NCI-H2196 treated with DMSO at 0.1 percent for 48 hours (cell line): ENCODE measurements around the gene TSC22D1.

Experiments used
- DNase-seq: peaks from one replicate; lab custom pipeline; 2025; ENCODE audit not compliant: unreplicated experiment; lab: John Stamatoyannopoulos, UW

The TSC22D1 gene

DNA sequence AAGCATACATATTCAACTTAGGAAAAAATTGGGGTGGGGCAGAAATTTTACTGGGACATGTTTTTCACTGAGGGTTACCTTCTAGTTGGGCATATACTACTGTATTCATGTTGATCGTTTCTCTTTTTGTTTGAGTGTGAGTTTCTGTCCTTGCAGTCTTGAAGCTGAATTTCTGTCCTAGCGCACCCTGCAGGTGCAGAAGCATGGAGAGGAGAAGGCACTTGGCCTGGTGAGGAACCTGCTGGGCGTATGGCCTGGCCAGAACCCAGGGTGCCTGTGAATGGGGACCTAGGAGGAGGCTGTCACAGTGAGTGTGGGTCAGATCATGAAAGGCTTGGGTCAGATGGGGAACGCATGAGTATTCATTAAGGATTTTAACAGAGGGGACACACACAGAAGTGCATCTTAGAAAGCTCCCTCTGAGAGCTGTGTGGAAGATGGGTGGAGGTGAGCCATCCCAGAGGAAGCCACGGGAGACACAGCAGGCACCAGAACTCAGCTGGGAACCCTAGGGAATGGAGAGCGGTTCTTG is 165.7 kb downstream of the TSC22D1 start:
- DNase-seq = no peak

DNA sequence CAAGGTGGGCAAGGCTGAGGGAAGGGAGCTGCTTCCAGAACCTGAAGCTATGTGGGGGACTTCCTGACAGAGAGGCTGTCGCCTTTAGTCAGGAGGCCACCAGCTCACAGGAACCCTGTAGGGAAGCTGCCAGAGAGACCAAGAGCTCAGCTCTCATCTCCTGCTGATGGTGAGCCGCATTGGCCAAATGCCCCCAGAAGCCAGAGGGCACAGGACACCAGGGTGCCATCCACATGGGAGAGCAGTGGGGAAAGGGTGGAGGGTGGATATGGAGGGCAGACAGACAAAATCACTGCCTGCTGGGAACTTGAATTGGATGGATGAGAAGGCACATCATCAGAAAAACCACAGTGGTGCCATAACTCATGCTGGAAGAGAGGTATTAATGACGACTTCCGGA is 166.5 kb downstream of the TSC22D1 start:
- DNase-seq = no peak

DNA sequence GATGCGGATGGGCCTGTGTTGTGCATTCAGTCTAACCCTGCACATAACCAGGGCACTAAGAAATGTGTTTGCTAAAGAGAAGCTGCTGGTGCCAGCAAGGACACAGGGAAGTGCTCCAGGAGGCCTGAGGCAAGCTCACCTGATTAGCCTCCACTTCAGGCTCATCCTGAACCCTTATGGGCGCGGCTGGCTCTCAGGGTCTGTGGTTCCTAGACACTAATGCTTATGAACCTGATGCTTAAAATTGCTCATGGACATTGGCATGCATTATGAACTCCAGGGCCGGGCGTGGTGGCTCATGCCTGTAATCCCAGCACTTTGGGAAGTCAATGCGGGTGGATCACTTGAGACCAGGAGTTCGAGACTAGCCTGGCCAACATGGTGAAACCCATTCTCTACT is 168.2 kb downstream of the TSC22D1 start:
- no peak for DNase-seq

DNA sequence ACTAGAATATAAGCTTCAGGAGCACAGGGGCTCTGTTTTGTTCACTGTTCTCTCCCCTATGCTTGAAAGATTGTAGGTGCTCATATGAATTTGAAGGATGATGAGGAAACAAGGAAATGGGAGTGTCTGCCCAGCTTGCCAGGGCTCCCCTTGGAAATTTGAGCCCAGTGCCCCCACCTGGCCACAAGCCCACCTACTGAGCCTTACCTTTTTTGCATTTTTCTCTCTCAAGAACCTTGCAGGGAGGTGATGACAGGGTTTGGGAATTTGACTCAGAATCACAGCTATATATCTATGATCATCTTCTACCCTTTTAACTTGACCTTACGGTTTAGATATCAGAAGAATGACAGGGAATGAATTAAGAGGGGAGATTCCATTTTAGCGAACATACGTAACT is 168.8 kb downstream of the TSC22D1 start:
- DNase-seq = no peak

DNA sequence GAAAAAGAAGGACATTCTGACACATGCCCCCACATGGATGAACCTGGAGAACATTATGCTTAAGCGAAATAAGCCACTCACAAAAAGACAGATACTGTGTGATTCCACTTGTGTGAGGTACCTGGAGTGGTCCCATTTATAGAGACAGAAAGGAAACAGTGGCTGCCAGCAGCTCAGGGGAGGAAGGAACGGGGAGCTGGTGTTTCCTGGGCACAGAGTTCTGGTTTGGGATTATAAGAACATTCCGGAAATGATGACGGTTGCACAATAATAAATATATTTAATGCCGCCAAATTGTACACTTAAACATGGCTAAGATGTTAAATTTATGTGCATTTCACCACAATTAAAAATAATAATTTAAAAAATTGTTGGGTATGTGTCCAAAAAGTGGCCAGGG is 169.5 kb downstream of the TSC22D1 start:
- no peak for DNase-seq

DNA sequence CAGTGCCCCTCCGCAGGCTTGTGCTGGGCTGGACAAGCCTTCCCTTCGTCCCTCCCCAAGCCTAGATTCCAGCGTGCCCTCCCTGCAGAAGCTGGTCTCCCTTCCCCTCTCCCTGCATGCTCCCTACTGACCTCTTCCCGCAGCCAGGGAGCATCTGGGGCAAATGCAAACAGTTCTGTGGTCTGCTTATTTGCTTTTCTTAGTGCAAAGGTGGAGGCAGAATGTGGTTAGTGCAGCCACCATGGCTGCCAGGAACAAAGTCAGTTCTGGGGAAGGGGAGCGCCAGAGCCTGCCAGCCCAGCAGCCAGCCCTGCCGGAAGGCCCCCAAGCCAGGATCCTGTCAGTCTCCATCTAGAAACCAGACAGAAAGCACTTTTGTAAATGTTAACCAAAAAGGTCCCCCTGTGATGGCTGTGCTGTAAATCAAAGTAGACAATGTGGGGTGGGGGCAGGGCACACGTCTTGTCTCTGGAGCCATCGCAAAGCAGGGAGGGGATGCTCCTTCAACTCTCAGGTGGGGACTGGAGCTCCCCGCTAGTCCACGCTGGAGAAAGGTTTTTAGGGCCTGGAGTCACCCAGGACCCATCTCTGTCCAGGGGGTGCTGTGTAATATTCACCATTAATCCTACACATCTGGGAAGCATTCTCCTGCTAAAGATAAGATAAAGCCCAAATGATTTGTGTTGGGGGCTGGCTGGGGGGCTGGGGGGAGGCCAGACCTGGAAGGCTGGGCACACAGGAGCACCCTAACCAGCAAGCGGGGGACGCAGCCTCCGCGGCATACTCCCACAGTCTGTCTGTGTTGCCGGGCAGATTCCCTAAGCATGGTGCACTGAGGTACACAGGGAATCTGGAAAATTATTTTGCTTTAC is 171.6 kb downstream of the TSC22D1 start:
- no peak for DNase-seq

DNA sequence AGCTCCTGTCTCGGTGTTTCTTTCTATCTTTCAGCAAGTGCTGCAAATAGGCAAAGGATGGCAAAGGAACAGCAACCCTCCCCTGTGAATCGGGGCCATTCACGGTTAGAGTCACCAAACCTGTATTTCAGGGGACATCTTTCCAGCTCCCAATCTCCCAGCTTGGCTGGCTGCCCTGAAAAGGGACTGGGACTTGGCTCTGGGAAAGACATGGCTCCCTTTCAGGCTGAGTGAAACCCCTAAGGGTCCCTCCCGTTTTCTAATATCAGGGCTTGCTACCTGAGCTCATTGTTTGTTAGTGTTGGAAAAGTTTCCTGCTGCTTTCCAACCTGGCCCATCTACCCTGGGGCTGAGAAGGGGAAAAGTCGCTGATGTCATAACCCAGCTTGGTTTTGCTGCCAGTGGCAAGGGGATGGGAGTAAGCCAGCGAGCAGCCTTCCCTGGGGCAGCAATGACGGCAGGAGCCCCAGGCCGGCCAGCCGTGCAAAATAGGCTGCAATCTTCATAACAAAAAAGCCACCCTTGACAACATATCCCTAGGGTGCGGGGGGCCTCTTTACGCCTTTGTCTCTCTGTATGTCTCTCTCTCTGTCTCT is 172.6 kb downstream of the TSC22D1 start:
- DNase-seq = no peak

DNA sequence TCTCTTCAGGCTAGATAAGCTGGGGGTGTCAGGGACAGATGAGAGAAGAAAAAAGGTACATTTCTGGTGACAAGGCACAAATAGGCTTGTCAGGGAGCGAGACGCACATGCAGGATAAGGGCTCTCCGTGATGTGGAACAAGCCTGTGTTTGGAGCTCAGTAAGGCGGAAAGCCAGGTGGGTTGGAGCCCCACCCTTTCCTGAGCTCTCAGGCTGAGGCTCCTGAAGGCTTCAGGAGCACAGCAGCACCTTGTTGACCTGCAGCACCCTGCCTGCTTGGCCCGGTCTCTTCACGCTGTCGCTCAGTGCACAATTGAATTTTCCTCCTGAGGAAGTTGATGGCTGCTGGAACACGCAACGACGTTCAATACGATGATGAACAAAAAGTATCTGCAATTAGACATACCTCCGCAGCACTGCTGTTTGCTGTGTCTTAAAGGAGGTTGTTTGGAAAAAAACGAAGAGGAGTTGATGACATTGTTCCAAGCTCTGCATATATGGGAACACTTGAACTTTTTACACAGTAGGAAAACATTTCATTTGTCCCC is 173.2 kb downstream of the TSC22D1 start:
- DNase-seq = no peak

DNA sequence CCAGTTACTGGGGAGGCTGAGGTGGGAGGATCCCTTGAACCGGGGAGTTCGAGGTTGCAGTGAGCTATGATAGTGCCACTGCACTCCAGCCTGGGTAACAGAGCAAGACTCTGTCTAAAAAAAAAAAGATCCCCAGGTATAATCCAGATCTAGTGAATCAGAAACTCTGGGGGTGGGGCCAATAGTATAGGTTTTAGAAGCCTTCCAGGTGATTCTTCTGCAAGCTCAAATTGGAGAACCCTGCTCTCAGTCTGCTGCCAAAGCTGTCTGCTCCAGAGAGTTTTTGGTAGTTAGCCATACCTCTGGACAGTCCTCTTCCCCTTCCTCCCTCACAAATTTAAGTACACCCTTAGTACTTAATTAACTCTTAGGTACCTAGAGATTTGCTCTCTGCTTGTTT is 174.6 kb downstream of the TSC22D1 start:
- DNase-seq = no peak

DNA sequence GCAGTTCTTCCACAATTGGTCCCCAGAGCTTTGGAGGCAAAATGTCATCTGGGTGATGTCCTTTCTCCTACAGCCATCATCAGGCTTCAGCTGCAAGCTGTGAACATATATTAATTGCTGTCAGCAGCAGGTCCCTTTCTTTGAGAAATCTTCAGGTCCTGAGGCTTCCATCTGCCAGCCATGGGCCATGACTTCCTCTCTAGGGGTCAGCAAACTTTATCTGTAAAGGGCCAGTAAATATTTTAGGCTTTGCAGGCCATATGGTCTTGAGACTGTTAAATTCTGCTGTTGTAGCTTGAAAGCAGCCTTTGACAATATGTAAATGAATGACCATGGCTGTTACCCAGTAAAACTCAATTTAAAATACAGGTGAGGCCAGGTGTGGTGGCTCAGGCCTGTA is 175.4 kb downstream of the TSC22D1 start:
- DNase-seq = no peak

DNA sequence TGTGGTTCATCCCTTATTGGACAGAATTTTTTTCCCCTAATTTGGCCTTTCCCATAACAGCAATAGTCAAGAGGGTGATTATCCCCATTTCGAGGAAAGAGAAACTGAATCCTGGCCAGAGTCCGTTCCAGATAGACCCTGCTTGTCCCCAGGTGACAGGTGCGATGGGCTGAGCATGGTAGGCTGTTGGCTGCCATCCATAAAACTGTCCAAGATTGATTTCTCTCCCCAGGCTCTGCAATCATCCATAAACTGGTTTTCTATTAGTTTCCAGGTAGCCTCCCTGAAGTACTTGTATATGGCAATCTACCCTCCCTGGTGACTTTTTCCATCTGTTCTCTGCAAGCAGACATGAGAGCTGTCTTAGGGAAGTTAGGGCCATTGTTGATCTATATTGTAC is 177.1 kb downstream of the TSC22D1 start:
- no peak for DNase-seq

DNA sequence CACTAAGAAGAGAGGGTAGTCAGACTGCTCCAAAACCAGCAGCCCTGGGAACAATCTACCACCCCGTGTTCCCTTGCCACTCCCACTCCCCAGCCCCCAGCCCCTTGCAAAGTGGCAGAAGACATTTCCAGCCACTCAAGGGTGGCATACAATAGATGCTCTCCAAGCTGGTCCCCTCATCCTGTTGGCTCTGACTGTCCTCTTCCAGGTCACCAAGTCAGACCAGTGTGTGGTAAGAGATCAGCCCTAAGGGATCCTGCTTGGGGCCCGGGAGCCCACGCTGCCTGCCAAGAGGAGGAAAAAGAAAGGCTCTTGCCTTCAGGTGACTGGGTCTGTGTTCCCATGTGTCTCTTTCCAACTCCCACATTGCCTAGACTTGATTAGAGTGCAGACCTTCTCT is 177.5 kb downstream of the TSC22D1 start:
- no peak for DNase-seq

DNA sequence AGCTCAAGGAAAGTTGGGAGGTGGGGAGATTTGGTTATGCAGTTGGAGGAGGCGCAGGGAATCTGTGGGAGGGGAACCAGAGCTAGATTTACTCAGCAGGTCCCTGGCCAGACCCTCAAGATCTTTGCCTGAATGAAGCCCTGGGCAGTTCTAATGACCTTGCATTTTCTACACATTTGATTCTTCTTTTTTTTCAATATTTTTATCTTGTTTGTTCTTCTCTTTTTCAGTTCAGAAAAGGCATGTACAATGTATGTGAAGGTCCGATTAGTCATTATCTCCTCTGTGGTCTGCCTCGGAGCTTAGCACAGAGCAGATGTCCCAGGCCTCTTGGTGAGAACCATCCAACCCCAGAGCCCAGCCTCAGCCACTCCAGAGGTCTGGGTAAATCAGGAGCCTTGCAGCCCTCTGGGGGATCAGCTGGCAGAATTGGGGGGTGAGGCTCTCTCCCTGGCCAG is 178.3 kb downstream of the TSC22D1 start:
- no peak for DNase-seq

DNA sequence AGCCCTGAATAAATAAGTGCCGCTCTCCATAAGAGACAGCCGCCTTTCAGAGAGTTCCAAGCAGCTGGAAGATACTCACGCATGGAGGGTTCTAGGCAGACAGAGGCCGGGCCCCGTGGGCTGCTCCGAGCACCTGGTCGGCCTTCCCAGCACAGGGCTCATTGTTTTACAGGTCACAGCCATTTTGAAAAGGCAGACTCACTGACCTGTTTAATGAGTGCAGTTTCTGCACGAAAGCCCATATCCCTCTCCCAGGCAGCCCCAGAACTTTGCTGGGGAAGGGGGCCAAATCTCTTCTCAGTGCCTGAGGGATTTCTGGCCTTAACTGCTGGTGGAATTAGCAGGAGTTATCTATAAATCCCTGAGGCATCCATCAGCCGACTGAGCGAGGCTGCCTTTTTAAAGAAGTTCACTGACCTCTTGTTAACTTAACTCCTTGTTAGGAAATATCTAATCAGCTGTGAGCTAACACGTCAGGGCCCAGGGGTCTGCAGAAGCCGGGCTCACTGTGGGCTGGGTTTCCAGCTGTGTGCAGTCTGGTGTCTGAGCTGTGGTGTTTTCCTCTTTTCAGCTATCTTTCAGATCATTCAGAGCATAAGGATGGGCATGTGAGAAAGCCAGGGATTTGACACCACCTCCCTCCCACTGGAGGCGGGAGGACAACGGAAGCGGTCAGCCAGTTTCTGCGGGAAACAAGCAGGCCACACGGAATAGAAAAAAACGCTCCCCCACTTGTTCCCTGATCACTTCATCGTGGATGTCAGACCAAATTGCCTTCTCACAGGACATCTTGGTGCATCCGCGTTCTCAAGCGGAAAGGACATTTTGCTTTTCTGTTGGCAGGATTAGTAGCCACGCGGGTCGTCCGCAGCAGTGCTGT is 179.2 kb downstream of the TSC22D1 start:
- DNase-seq = no peak

DNA sequence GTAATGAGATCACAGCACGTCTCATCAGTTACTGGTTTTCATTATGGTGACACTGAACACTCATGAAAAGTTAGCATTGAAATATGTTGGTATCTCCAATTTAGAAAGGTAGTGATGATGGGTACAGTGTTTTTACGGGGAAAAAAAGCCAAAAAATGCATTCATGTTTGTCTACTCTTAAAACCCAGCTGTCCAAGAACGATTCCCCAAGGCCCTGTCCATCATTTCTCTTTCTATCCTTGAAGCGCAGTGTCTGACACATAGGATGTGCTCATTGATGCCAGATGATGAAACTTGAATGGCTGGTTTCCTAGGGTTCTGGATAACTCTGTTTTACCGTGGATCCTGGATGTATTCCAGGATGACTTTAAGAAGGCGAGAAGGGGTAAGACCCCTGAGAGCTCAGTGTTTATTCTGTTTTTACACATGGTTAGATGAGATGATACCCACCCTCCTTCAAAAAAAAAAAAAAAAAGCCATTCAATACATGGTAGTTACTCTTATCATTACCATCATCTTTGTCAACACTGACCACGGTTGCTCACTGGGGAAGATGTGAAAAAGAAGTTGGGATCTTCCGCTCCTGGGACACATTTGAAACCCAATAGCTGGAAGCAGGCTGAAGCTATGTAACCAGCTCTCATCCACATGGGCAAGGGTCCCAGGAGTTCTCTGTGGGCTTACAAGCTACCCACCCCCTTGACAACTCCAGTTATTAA is 180.0 kb downstream of the TSC22D1 start:
- no peak for DNase-seq

DNA sequence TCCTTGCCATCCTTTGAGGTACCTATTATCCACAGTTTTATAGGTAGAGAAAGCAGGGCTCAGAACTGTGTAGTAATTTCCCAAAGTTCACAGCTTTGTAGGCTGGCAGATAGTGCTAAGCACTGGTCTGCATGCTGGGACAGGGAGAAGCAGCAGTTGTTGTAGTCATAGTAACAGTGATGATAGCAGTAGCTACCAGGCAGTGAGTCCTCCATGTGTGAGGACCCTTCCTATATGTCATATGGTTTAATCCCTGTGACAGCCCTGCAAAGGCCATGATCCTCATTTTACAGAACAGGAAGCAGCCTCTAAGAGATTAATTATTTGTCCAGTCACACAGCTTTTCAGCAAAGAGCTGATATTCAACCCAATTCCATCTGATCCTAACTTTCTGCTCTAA is 181.5 kb downstream of the TSC22D1 start:
- DNase-seq = no peak

DNA sequence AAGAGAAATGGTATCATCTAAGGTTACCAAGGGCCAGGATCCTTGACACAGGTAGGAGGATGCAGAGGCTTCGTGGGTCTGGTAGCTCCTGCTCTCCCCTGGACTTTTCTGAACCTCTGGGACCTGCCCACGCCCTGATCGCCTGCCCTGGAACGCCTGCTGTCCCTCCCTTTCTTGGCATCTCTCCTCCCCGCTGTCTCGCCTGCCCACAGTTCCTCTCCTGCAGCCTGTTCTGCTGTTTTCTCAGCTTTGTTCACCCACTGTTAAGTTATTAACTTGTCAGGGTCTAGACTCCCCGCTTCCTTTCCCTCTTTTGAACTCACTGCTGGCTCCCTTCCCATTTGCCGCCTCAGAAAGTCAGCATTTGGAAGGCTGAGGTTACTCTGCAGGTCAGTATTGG is 182.7 kb downstream of the TSC22D1 start:
- no peak for DNase-seq

DNA sequence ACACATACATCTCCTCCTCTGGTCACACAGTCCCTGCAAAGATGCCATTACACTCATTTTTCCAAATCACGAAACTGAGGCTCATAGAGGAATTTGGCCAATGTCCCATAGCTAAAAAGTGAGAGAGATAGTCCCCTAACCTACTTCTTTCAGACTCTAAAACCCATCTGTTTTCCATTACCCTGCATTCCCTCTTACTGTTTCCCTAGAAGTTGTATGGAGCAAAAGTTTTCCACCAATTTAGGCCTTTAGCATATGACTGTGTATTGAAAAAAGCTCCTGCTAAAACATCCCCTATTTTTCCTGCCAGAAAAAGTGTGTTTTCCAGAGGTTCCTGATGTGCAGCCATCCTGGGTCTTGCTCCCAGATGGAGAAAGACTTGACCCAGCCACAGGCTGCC is 186.3 kb downstream of the TSC22D1 start:
- DNase-seq = no peak

DNA sequence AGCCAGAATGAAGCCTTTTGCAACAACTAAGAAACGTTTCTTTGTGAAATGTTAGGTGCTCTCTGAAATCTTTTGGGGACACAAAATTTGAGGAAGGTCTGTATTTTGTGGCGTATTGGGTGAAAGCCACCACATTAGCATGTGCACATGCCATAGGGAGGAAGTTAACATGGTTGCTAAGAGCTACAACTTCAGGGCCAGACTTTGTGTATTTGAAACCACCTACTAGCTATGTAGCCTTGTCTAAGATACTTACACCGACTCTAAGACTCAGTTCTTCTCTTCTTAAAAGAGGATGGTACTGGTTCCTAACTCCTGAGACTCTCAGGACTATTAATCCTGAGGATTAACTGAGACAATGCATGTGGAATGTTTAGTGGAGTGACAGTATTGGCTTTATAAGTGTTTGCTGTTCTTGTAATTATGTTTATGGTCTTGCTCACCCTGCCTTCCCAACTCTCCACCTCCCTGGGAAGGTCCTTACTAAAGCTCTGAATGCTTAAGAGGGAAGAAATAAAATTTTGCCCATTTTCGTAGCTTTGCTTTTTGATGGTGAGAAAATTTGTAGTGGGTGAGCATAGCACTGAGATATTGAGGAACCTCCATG is 187.0 kb downstream of the TSC22D1 start:
- no peak for DNase-seq

DNA sequence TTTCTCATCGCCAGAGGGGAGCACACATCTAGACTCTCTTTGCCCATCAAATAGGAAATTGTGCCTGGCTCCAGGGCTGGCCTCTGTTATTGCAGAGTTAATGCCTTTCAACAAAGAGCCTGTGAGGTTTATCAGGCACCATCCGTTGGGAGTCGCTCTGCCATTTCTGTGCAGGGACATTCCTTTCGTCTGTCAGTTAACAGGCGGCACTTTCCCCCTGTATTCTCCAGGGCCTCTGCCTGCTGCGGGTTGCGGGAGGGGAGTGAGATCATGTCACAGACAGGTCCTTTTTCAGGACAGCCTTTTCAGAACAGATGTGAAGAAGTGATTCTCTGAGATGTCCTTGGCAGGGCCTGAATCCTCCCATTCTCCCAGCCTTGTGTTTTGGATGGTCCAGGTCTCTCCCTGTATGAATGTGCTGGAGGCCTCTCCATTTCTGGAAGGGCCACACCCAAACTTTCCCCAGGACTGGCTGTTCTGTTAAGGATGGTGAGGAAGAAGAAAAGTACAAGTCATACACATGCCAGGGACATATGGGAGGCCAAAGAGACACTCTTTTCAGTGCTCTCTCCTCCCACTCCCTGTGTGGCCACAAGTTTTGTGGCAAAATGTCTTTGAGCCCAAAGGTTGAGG is 187.6 kb downstream of the TSC22D1 start:
- DNase-seq = no peak
